Loucy (cell line): ENCODE results near the gene KCNN3.

Experiments used
- H2AFZ ChIP-seq: fragments of 200-600 bp; sonication (generic); 2 replicates; pipeline ENCODE4 v1.6.0; 2016; ENCODE audit warnings: antibody characterized with exemption, mild to moderate bottlenecking, low read length, moderate library complexity
- H3F3A ChIP-seq: fragments of 200-600 bp; 2 replicates; pipeline ENCODE4 v1.6.0; 2016; ENCODE audit warnings: antibody characterized with exemption, low read depth, mild to moderate bottlenecking
- H3K27me3 ChIP-seq: fragments of 200-600 bp; sonication (generic); 2 replicates; pipeline ENCODE4 v1.6.1; 2014; ENCODE audit warnings: low read length, mild to moderate bottlenecking; ENCODE audit not compliant: insufficient read depth, poor library complexity, severe bottlenecking
- H3K36me3 ChIP-seq: fragments of 200-600 bp; sonication (generic); 2 replicates; pipeline ENCODE4 v1.6.1; 2016; ENCODE audit warnings: low read length; ENCODE audit not compliant: insufficient read depth
- H3K4me1 ChIP-seq: fragments of 200-600 bp; sonication (generic); 2 replicates; pipeline ENCODE4 v1.5.1; 2014; ENCODE audit warnings: low read length, mild to moderate bottlenecking; ENCODE audit not compliant: insufficient read depth, poor library complexity, severe bottlenecking
- H3K4me2 ChIP-seq: fragments of 200-600 bp; sonication (generic); 2 replicates; pipeline ENCODE4 v1.6.0; 2014; ENCODE audit warnings: antibody characterized with exemption, low read length, low read depth, mild to moderate bottlenecking; ENCODE audit not compliant: poor library complexity, severe bottlenecking
- H3K4me3 ChIP-seq: fragments of 200-600 bp; sonication (generic); 2 replicates; pipeline ENCODE4 v1.5.1; 2014; ENCODE audit warnings: low read length, mild to moderate bottlenecking, mixed read lengths; ENCODE audit not compliant: poor library complexity, severe bottlenecking
- H3K79me2 ChIP-seq: fragments of 200-600 bp; sonication (generic); 2 replicates; pipeline ENCODE4 v1.6.1; 2014; ENCODE audit warnings: low read length; ENCODE audit not compliant: insufficient read depth
- H3K9ac ChIP-seq: fragments of 200-600 bp; sonication (generic); 2 replicates; pipeline ENCODE4 v1.6.0; 2014; ENCODE audit warnings: mild to moderate bottlenecking, low read depth, low read length, moderate library complexity; ENCODE audit not compliant: poor library complexity, severe bottlenecking
- H3K9me2 ChIP-seq: fragments of 200-600 bp; sonication (generic); replicated peaks from 2 replicates; pipeline ENCODE4 v1.6.1; 2016; ENCODE audit warnings: low read depth, low read length, mixed read lengths
- H3K9me3 ChIP-seq: fragments of 200-600 bp; sonication (generic); 2 replicates; pipeline ENCODE4 v1.6.1; 2014; ENCODE audit warnings: mild to moderate bottlenecking, antibody characterized with exemption, low read length, low read depth; ENCODE audit not compliant: insufficient read depth
- H4K20me1 ChIP-seq: fragments of 200-600 bp; sonication (generic); 2 replicates; pipeline ENCODE4 v1.6.0; 2014; ENCODE audit warnings: antibody characterized with exemption, low read length, mild to moderate bottlenecking; ENCODE audit not compliant: insufficient read depth, poor library complexity, severe bottlenecking
- EZH2phosphoT487 ChIP-seq: fragments of 200-600 bp; IDR thresholded peaks from 2 replicates; pipeline ENCODE4 v1.6.1; 2018; ENCODE audit warnings: antibody characterized with exemption, mild to moderate bottlenecking, moderate library complexity, borderline replicate concordance
- TF ChIP-seq, protein P1 (sequence below): fragments of 200-600 bp; sonication (generic); conservative IDR thresholded peaks from 2 replicates; pipeline ENCODE4 v1.5.1; 2014; ENCODE audit warnings: mild to moderate bottlenecking, antibody characterized with exemption, low read length

Gene KCNN3

DNA sequence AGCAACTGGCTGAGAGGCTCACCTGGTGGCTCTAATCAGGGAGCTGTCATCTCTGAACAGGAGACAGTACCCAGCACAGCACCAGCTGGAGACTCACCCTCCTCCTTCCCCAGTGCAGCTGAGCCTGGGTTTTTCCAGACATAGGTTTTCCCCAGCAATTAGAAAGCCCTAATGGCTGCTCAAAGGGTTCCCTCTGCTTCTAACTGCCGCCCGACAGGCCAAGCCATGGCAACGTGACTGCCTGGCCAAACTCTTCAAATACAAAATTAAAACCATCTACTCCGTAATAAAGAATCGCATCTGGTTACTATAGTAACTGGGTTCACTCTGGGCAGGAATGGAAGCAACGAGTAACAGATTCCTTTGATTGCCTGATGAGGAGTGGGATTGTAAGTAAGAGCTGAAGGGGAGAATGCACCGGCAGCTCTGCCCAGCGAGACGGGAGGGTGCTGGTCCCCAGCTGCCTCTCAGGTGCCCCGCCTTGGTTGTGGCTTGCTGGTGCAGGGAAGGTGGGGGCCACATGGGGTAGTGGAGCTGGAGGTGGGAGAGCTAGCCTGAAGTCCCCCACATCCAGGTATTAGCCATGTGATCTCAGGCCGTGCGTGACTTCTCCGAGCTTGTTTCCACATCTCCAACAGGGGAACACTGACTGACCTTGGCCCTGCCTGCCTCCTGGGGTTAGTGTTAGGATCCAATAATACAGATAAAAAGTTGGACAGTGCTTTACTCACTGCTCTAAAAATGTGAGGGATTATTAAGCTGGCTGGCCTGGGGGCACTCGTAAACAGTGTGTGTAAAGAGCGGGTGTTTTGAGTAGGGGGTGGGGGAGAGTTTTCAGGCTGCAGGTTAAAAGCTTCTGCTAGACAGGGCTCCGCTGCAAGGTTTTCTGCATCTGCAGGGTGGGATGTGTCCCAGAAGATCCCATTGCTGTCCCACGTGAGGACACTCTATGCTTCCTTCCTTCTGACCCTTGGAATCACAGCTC is 94.2 kb downstream of the KCNN3 start:
- no peaks in the 10 kb centered on the region for H3K36me3 ChIP-seq
- H3K9me2 ChIP-seq: no peaks in the 10 kb centered on the region
- H3K79me2 ChIP-seq: no peaks in the 10 kb centered on the region
- no peak overlapping the region for H3K9ac ChIP-seq
- H3K27me3 ChIP-seq: no peaks in the 10 kb centered on the region
- H3K4me3 ChIP-seq: no peak overlapping the region
- TF ChIP-seq EZH2phosphoT487: no peak
- TF ChIP-seq, protein P1, sequence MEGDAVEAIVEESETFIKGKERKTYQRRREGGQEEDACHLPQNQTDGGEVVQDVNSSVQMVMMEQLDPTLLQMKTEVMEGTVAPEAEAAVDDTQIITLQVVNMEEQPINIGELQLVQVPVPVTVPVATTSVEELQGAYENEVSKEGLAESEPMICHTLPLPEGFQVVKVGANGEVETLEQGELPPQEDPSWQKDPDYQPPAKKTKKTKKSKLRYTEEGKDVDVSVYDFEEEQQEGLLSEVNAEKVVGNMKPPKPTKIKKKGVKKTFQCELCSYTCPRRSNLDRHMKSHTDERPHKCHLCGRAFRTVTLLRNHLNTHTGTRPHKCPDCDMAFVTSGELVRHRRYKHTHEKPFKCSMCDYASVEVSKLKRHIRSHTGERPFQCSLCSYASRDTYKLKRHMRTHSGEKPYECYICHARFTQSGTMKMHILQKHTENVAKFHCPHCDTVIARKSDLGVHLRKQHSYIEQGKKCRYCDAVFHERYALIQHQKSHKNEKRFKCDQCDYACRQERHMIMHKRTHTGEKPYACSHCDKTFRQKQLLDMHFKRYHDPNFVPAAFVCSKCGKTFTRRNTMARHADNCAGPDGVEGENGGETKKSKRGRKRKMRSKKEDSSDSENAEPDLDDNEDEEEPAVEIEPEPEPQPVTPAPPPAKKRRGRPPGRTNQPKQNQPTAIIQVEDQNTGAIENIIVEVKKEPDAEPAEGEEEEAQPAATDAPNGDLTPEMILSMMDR: no peak
- no peaks in the 10 kb centered on the region for H3K4me1 ChIP-seq
- no peaks in the 10 kb centered on the region for H4K20me1 ChIP-seq
- no peaks in the 10 kb centered on the region for H3F3A ChIP-seq
- H2AFZ ChIP-seq: no peak overlapping the region
- no peaks in the 10 kb centered on the region for H3K9me3 ChIP-seq
- H3K4me2 ChIP-seq: no peak overlapping the region

DNA sequence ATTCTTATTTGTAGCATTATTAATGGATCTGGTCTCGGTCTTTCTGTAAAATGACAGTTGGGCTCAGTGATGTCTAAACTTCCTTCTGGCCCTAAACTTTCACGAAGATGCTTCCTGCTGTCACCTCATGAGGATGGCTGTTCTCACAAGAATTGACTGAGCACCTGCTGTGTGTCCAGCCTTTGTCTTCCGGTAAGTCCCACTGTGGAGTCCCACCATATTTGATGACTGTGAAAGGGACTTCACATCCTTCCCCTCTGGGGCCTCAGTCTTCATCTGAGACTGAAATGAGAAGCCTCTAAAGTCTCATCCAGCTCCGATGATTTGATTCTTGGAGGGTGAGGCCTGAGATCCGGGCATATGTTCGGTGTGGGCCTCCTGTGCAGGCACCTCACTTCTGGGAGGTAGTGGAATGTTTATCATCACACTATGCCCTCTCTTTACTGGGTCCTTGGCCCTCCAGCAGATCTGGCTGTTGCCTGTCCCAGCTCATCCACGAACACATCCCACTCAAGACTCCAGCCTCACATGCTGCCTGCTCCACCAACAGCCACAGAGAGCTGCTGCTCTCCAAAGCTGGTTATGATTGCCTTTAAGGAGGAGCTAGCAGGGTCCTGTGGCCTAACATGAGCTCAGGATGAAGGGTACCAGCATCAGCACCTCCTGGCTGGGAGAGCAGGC is 95.8 kb downstream of the KCNN3 start:
- Histone ChIP-seq H3K4me2 (no peak overlapping the region), H3K36me3 (no peaks in the 10 kb centered on the region), H3K79me2 (no peaks in the 10 kb centered on the region), H3K9me2 (no peaks in the 10 kb centered on the region), H3K9ac (no peak overlapping the region), H3K9me3 (no peaks in the 10 kb centered on the region), H2AFZ (no peak overlapping the region), H4K20me1 (no peaks in the 10 kb centered on the region), H3K4me1 (no peaks in the 10 kb centered on the region), H3K4me3 (no peak overlapping the region), H3F3A (no peaks in the 10 kb centered on the region), H3K27me3 (no peaks in the 10 kb centered on the region)
- no peak for TF ChIP-seq EZH2phosphoT487
- TF ChIP-seq, protein P1: no peak

DNA sequence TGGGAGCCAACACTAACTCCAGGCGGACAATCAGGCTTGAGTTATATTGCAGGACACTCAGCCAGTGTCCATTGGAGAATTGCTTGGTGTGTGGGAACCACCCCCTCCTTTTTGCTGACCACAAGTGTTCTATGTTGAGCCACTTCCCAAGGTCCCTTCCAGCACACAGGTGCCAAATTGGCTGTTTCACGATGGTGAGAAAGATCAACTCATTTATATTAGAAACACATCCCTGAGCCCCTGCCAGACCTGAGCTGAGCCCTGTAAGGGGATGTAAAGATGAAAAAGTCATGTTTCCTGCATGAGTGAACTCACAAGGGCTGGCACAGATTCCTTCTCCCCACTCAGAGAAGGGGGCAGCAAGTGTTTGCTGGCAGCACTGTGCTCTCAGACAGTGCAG is 96.5 kb downstream of the KCNN3 start:
- no peaks in the 10 kb centered on the region for H3K4me1 ChIP-seq
- H3K4me3 ChIP-seq: no peak overlapping the region
- no peaks in the 10 kb centered on the region for H4K20me1 ChIP-seq
- no peak overlapping the region for H3K9ac ChIP-seq
- no peaks in the 10 kb centered on the region for H3K9me3 ChIP-seq
- no peaks in the 10 kb centered on the region for H3K36me3 ChIP-seq
- no peaks in the 10 kb centered on the region for H3K9me2 ChIP-seq
- H3K27me3 ChIP-seq: no peaks in the 10 kb centered on the region
- no peak overlapping the region for H2AFZ ChIP-seq
- TF ChIP-seq, protein P1: no peak
- no peak for TF ChIP-seq EZH2phosphoT487
- H3K79me2 ChIP-seq: no peaks in the 10 kb centered on the region
- H3K4me2 ChIP-seq: no peak overlapping the region
- H3F3A ChIP-seq: no peaks in the 10 kb centered on the region
